ENCODE data around the gene PXDN. TPM values are rescaled to one million over a fixed set of nuclear protein-coding genes. Genes with fewer than 3 reads are reported as not detected.

The PXDN gene
- total RNA-seq, 4 donors from 2014 or later, result 0.72 to 10.9 (median 5.9) TPM

DNA sequence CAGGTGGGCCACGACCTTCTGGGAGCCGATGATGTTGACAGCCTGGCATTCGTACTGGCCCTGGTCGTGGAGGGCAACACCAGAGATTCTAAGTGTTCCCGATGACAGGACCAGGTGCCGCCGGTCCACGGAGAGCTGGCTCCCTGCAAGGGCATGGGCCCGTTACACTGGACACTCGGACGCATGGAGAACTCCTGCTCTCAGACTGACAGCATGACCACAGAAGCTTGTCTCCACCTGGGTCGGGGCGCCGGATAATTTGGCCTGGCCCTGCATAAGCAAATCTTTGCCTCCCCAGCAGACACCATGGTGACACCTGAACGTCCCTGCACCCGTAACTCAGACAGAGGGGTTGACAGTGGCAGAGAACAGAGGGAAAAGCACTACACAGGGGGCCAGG lies 80.7 kb downstream of the PXDN start:
- intact Hi-C loops (cut with DNase I), result no loop called here
- DNase-seq, result no peak
- Histone ChIP-seq H3K4me1 (no peaks in the 10 kb centered on the region), H3K4me3 (no peak overlapping the region), H3K27me3 (no peaks in the 10 kb centered on the region), H3K9me3 (no peaks in the 10 kb centered on the region), H3K27ac (no peak overlapping the region), H3K36me3 (peaks cover 0 to 51% (median 8%) of the 10 kb centered on the region in 3 donors)
- TF ChIP-seq POLR2A (IDR thresholded peaks at IDR 0.05), result no peak
- TF ChIP-seq, protein P1, sequence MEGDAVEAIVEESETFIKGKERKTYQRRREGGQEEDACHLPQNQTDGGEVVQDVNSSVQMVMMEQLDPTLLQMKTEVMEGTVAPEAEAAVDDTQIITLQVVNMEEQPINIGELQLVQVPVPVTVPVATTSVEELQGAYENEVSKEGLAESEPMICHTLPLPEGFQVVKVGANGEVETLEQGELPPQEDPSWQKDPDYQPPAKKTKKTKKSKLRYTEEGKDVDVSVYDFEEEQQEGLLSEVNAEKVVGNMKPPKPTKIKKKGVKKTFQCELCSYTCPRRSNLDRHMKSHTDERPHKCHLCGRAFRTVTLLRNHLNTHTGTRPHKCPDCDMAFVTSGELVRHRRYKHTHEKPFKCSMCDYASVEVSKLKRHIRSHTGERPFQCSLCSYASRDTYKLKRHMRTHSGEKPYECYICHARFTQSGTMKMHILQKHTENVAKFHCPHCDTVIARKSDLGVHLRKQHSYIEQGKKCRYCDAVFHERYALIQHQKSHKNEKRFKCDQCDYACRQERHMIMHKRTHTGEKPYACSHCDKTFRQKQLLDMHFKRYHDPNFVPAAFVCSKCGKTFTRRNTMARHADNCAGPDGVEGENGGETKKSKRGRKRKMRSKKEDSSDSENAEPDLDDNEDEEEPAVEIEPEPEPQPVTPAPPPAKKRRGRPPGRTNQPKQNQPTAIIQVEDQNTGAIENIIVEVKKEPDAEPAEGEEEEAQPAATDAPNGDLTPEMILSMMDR (IDR thresholded peaks at IDR 0.05), result no peak
- 86 to 87% methylated on average over 3 to 4 of the region's 16 CpGs for WGBS, 2 donors

- Histone ChIP-seq H3K4me3 (no peak overlapping the region), H3K27ac (no peak overlapping the region), H3K36me3 (peaks cover 0 to 51% (median 8%) of the 10 kb centered on the region in 3 donors), H3K27me3 (peaks cover 0 to 3% (median 0%) of the 10 kb centered on the region in 4 donors), H3K9me3 (no peaks in the 10 kb centered on the region), H3K4me1 (no peaks in the 10 kb centered on the region)
- no peak for DNase-seq
- intact Hi-C loops (cut with DNase I), result no loop called here
- no peak for TF ChIP-seq POLR2A (IDR thresholded peaks at IDR 0.05)
- WGBS, 2 donors, result 85 to 94% methylated on average over 3 to 5 of the region's 19 CpGs
Measured at GRCh38 chr2:1662606-1663180, 81.6 kb downstream of the PXDN start.

DNA sequence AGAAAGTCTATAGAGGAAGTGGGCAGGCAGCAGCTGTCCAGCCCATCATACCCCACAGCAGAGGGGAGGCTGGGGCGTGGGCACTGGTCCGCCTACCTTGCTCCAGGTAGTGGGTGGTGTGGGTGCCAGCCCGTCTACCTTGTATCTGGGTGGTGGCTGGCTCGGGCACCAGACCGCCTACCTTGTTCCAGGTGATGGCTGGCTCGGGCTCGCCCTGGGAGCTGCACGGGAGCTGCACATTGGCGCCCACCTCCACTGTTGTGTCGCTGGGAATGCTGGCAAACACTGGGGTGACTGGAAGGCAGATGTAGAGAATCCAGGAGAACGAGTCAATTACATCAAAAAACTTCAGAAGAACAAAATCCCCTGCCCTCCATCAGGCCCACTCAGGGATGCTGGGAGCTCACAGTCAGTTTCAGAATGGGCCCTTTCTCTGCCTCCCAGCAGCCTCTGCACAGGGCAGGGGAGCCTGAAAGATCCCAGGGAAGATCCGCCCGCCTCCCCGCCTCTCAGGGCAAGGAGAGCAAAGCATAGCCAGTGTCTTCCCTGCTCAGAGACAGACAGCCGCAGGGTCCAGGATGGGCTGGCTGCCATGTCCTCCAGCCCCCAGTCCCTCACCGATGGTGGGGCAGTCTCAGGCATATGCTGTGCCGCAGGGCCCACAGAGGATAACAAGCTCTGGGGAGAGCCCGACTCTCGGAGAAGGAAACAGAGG lies 82.3 kb downstream of the PXDN start:
- Histone ChIP-seq H3K9me3 (no peaks in the 10 kb centered on the region), H3K27ac (no peak overlapping the region), H3K27me3 (peaks cover 0 to 3% (median 0%) of the 10 kb centered on the region in 4 donors), H3K4me3 (no peak overlapping the region), H3K36me3 (peaks cover 0 to 51% (median 8%) of the 10 kb centered on the region in 3 donors), H3K4me1 (no peaks in the 10 kb centered on the region)
- intact Hi-C loops (cut with DNase I), result no loop called here
- no peak for DNase-seq
- TF ChIP-seq POLR2A (IDR thresholded peaks at IDR 0.05), result no peak
- WGBS, 2 donors, result 83 to 85% methylated on average over 2 to 7 of the region's 19 CpGs

GRCh38 chr2:1660656-1661640 lies 83.4 kb downstream of the PXDN start:
- H3K9me3 ChIP-seq, result no peaks in the 10 kb centered on the region
- intact Hi-C loops (cut with DNase I), result no loop called here
- no peak for DNase-seq
- no peaks in the 10 kb centered on the region for H3K4me1 ChIP-seq
- H3K4me3 ChIP-seq, result no peak overlapping the region
- TF ChIP-seq, protein P1 (IDR thresholded peaks at IDR 0.05), result no peak
- TF ChIP-seq POLR2A (IDR thresholded peaks at IDR 0.05), result no peak
- H3K36me3 ChIP-seq, result peaks cover 0 to 47% (median 8%) of the 10 kb centered on the region in 3 donors
- H3K27ac ChIP-seq, result no peak overlapping the region
- WGBS, 2 donors, result 88 to 89% methylated on average over 14 to 21 of the region's 21 CpGs
- peaks cover 0 to 3% (median 0%) of the 10 kb centered on the region in 4 donors for H3K27me3 ChIP-seq

DNA sequence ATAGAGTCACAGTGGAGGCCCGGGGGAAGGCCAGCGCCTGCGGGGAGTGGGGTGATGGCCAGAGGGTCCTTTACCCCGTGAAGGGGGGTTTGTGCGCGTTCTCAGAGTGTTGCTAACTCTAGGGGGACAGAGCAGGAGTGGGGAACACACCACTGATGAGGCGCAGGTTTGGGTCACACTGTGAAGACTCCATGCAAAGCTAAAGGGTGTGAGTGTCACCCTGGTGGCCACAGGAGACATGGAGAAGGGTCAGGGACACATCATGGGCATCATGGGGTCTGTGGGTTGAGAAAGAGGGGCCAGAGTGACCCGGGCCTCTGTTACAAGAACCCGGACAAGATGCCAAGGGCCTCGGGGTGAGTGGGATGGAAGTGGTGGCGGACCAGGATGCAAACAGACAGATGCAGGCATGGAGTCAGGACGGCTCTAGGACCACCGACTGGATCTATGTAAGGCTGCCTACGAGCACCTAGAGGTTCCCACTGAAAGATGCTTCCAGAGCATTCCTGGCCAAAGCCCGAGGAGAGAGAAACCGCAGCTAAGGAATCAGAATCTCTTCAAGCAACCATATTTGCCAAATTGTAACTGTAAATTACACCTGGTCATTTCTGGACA lies 84.3 kb downstream of the PXDN start:
- WGBS, 2 donors, result 86 to 90% methylated on average over 15 to 16 of the region's 16 CpGs
- H3K36me3 ChIP-seq, result peaks cover 0 to 38% (median 8%) of the 10 kb centered on the region in 3 donors
- no peak for DNase-seq
- peaks cover 0 to 3% (median 0%) of the 10 kb centered on the region in 4 donors for H3K27me3 ChIP-seq
- intact Hi-C loops (cut with DNase I), result no loop called here
- TF ChIP-seq, protein P1 (IDR thresholded peaks at IDR 0.05), result no peak
- no peak for TF ChIP-seq POLR2A (IDR thresholded peaks at IDR 0.05)
- H3K9me3 ChIP-seq, result no peaks in the 10 kb centered on the region
- no peak overlapping the region for H3K4me3 ChIP-seq
- H3K4me1 ChIP-seq, result no peaks in the 10 kb centered on the region
- no peak overlapping the region for H3K27ac ChIP-seq

Measured in esophagus squamous epithelium (tissue), 5 donors.